HG03045 (cell line): ENCODE measurements around the gene STRADB.
"Not testable (repeated sequence)": the region's sequence is repeated elsewhere in the genome, so short reads cannot be mapped to it uniquely, and the experiment has no call there.

Source experiments
- ATAC-seq: cut with Tn5 transposase; IDR thresholded peaks from one replicate; pipeline ENCODE4 v1.9.1; 2021; ENCODE audit warnings: mild to moderate bottlenecking, moderate library complexity; ENCODE audit not compliant: unreplicated experiment

Gene STRADB

GRCh38 chr2:201451292-201452057, at the start of gene STRADB, which contains the start of gene TRAK2:
TSS of gene STRADB (plus strand) at chr2:201451740. CDS start at chr2:201454841, 3,101 bp downstream.
TSS of gene TRAK2 (minus strand) at chr2:201451458. CDS start at chr2:201420507, 30,951 bp downstream.
- peak; percentile 95 for ATAC-seq

- no peak for ATAC-seq
Measured at GRCh38 chr2:201401815-201402214, 49.7 kb upstream of the STRADB start.

- ATAC-seq = no peak
Measured at GRCh38 chr2:201402651-201403562, 48.6 kb upstream of the STRADB start.

- ATAC-seq = no peak
Measured at GRCh38 chr2:201403880-201404279, 47.7 kb upstream of the STRADB start.

GRCh38 chr2:201404699-201405280, 46.8 kb upstream of the STRADB start:
- ATAC-seq = no peak

GRCh38 chr2:201406077-201406662, 45.4 kb upstream of the STRADB start:
- ATAC-seq = no peak

- ATAC-seq = no peak
Measured at GRCh38 chr2:201407265-201407664, 44.3 kb upstream of the STRADB start.

GRCh38 chr2:201408931-201409330, 42.6 kb upstream of the STRADB start:
- no peak for ATAC-seq

- ATAC-seq = no peak
Measured at GRCh38 chr2:201411421-201411820, 40.1 kb upstream of the STRADB start.

- ATAC-seq = no peak
Measured at GRCh38 chr2:201413143-201413542, 38.4 kb upstream of the STRADB start.

GRCh38 chr2:201413552-201413951, 38.0 kb upstream of the STRADB start:
- ATAC-seq = no peak

- ATAC-seq = peak; percentile 57
Measured at GRCh38 chr2:201414099-201415023, 37.2 kb upstream of the STRADB start.

- ATAC-seq = no peak
Measured at GRCh38 chr2:201415149-201415548, 36.4 kb upstream of the STRADB start.

GRCh38 chr2:201419057-201419635, 32.4 kb upstream of the STRADB start:
- ATAC-seq = no peak

- no peak for ATAC-seq
Measured at GRCh38 chr2:201419986-201420385, 31.6 kb upstream of the STRADB start.

GRCh38 chr2:201420442-201421113, 31.0 kb upstream of the STRADB start:
- ATAC-seq = no peak

- no peak for ATAC-seq
Measured at GRCh38 chr2:201425952-201426351, 25.6 kb upstream of the STRADB start.

GRCh38 chr2:201428366-201428765, 23.2 kb upstream of the STRADB start:
- not testable (repeated sequence) for ATAC-seq

GRCh38 chr2:201429835-201430234, 21.7 kb upstream of the STRADB start:
- ATAC-seq = not testable (repeated sequence)
